HG02840 (cell line): Measurements from ENCODE around the gene ADGRG3.
A peak's percentile ranks its signal among the peaks of the same experiment; 100 is the strongest.

Experiments
- ATAC-seq: cut with Tn5 transposase; IDR thresholded peaks from one replicate; pipeline ENCODE4 v1.9.1; 2021; ENCODE audit warnings: mild to moderate bottlenecking, moderate library complexity, moderate number of reproducible peaks; ENCODE audit not compliant: unreplicated experiment, low FRiP score

ADGRG3 gene

DNA sequence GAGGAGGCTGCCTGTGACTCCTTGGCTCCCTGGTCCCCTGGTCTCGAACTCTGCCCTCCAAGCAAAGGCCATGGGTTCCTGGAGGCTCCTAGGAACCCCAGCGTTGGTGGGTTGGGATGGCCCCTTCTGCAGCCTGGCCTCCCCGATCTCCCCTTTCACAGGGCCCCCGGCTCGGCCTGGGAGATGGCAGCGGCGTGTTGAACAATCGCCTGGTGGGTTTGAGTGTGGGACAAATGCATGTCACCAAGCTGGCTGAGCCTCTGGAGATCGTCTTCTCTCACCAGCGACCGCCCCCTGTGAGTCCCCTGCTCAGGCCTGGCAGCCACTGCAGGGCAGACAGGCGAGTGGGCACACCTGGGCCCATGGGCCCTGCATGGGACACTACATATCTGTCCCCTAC, 10.9 kb downstream of the ADGRG3 start:
- ATAC-seq, result no peak

DNA sequence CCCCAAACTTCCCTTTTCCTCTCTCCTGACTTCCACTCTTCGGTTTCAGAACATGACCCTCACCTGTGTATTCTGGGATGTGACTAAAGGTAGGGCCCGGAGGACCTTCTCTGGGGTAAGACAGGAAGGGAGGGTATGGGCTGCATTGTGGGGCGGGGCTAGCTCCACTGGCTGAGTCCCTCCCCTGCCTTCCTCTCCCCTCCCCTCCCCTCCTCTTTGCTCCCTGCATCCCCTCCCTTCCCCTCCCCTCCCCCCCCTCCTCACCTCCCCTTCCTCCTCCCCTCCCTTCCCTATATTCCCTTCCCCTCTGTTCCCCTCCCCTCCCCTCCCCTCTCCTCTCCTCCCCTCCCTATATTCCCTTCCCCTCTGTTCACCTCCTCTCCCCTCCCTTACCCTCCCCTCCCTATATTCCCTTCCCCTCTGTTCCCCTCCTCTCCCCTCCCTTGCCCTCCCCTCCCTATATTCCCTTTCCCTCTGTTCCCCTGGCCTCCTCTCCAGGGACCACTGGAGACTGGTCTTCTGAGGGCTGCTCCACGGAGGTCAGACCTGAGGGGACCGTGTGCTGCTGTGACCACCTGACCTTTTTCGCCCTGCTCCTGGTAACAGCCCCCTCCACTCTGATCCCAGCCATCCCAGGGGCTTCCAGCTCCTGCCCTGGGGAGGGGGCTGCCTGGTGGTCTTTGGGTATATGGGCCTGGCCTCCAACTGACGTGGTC, 11.8 kb downstream of the ADGRG3 start:
- no peak for ATAC-seq

DNA sequence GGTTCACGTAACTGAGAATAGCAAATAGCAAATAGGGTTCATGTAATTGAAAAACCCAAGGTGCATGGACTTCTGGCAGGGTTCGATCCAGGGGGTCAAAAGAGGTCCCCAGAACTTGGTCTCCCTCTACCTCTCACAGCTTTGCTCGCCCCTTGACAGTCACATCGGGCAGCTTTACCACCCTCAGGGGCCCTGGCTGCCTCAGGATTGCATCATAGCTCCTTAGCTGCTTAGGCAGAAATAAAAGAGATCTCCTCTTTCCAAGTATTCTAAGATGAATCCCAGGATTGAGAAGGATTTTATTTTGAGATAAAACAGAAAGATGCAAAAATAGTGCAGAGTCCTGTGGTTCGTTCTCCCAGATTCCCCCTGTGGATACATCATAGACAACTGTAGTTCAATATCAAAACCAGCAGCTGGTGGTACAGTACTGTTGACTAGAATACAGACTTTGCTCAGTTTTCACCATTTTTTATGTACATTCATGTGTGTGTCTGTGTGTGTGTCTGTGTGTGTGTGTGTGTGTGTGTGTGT, 12.8 kb downstream of the ADGRG3 start:
- no peak for ATAC-seq

DNA sequence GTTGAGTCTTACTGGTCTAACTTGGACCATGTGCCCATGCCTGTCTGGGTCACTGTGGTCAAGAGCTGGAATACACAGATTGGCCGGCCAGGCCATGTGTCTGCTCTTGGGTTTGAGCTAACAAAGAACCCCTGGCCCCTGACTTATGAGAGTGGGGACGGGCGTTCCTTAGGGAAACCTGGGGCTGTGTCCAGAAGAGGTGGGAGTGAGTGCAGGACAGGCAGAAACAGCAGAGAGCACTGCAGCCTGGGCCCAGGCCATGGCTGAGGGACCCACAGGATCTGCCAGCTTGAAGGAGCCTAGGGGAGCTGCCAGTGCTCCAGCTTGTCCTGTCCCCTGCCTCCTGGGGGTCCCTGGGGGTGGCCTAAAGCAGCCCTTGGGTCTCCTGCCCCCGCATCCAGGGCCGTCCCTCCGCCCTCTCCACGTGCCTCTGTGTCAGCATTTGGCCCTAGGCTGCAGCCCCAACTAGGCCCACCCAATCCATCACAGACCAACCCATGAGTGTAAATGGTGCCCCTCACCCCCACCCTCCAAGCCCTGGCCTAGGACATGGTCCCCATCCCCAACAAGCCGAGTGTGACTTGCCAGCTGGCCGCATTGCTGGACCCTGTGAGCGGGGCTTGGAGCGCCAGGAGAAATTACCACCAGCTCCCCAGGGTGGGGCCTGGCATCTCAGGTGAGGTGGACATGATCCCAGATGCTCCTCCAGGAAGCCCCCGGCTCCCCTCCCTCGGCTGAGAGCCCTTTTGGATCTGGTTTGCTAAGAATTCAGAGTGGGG, 14.0 kb downstream of the ADGRG3 start:
- no peak for ATAC-seq

DNA sequence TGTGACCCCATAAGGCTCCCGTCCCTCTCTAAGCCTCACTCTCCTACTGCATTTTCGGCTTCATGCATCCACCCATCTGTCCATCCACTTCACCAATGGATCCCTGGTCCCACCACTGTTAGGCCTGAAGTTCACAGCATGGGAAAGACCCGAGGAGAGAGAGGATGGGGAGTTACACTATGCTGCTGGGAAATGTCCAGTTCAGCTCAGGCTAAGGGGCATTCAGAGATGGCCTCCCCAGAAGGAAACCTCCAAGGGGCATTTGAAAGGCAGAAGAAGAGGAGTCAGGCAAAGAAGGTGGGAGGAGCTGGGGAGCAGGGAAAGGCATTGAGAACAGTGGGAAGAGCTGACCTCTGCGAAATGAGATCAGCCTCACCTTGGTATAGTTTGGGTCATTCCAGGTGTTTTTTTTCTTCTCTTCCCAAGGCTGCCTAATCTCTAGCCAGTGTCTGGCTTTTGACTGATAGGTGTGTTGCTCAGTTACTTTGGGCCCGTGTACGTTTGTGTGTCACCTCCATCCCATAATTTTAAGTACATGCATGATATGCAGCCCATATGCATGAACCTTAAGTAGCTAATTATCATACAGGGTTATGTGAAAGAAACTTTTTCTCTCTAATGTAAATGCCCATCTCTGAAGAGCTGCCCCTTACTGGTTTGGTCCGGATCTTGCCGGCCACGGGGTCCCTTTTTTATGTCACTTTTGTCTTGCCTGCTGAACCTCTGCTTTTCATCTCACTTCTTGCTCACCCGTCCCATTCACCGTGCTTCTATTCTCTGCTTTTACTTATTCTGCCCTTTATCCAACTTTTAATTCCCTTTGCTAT, 14.9 kb downstream of the ADGRG3 start:
- no peak for ATAC-seq

DNA sequence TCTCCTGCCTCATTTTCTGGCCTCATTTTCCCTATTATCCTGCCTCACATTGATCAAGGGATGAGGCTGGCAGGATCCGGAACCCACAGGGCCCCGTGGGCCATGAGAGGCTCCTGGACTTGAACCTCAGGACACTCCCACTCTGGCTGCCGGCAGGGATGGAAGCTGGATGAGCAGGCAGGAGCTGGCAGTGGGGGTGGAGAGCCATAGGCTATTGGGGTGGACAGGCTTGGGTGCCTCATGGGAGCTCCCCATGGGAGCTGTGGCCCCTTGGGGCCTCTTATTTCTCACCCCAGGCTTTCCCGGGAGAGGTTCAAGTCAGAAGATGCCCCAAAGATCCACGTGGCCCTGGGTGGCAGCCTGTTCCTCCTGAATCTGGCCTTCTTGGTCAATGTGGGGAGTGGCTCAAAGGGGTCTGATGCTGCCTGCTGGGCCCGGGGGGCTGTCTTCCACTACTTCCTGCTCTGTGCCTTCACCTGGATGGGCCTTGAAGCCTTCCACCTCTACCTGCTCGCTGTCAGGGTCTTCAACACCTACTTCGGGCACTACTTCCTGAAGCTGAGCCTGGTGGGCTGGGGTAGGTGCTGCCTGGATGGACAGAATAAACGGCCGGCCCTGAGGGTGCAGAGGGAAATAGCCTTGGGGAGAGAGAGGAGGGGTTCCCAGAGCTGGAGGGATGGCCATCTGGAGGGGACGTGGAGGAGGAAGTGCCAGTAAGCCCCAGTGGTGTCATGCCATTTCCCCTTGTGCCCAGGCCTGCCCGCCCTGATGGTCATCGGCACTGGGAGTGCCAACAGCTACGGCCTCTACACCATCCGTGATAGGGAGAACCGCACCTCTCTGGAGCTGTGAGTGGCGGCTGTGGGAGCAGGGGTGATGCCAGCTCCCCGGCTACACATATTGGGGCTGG, 15.8 kb downstream of the ADGRG3 start:
- no peak for ATAC-seq

DNA sequence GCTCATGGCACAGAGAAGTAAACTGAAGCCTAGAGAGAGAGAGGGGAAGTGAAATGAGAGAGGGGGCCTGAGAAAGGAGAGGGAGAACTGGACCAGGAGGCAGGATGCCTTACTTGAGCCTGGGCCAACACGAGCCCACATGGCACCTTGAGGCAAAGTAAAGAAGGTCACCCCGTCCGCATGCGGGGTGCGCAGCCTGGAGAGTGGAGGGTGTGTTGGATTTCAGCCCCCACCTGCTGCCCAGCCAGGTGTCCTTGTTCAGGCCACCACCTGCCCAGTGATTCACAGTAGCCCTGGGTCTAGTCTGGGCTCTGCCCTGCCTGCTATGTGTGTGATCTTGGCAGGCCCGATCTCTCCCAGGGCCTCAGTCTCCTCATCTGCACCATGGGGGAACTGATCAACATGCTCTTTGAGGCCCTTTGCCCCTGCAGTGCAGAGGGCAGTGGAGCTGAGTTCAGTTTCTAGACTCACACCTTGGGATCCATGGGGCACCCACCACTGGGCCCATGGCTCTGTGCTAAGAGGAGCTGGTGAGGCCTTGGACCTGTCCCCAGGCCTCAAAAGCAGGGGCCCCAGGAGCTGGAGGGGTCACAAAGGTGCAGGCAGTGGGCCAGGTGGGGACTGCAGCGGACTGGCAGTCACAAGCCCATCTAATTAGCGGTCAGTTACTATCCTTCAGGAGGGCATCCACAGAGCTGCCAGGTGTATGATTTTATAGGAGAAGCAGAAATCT, 16.7 kb downstream of the ADGRG3 start:
- ATAC-seq, result no peak

DNA sequence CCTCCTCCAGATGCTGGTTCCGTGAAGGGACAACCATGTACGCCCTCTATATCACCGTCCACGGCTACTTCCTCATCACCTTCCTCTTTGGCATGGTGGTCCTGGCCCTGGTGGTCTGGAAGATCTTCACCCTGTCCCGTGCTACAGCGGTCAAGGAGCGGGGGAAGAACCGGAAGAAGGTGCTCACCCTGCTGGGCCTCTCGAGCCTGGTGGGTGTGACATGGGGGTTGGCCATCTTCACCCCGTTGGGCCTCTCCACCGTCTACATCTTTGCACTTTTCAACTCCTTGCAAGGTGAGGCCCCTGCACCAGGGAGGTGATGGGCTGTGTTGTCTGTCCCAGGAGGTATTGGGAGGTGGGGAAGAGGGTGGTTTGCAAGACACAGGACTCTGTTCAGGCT, 17.5 kb downstream of the ADGRG3 start:
- no peak for ATAC-seq

DNA sequence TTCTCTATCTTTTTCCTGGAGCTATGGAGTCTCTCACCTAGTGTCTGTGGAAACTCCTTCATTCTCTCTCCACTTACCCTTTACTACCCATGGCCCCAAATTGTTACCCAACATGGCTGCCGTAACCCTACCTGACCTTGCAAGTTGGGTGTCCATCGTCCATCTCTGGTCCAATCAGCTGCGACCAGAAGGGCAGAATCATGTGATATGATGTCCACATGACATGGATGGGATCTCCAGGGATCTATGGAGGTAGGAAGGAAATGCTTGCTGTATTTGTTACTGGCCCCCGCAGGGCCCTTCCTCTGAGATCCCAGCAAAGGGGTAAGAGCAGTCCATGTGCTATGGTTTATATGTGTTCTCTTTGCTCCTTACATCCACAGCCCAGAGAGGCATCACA, 18.5 kb downstream of the ADGRG3 start:
- ATAC-seq, result no peak

DNA sequence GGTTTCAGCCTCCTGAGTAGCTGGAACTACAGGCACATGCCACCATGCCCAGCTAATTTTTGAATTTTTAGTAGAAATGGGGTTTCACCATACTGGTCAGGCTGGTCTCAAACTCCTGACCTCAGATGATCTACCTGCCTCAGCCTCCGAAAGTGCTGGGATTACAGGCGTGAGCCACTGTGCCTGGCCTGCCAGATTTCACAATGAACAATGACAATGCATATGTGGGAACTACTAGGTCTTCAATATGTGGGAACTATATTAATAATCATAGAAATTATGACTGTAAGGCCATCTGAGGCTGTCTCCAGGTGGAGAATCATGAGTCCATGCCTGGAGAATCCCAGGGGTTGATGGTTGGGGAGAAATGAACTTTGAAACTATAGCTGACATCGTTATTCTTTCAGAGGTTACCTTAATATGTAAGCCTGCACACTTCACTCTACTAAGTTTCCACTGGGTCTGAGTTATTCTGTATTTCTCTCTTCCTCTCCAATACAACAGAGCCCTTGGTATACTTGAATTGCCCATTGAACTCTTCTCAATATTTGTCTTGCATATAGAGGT, 19.3 kb downstream of the ADGRG3 start:
- ATAC-seq, result no peak

DNA sequence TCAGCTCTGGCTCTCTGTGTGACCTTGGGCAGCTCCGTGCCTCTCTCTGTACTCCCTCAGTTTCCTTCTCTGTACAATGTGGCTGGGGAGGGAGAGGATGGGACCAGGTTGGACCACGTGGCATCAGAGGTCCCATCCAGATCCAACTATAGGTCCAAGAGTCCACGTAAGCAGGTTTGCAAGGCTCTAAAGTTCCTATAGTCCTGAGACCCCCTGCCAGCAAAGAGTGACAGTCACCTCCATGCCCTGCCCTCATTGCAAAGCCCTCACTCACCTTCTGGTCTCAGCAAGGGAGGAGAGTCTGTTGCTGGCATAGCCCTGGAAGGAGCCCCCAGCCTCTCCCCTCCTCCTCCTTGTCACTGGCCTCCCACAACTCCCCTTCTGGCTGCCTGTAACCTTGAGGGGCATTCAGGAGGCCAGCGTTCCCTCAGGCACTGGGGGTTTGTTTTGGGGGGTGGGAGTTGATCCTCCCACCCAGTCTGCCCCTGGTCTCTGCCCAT, 20.4 kb downstream of the ADGRG3 start:
- no peak for ATAC-seq

DNA sequence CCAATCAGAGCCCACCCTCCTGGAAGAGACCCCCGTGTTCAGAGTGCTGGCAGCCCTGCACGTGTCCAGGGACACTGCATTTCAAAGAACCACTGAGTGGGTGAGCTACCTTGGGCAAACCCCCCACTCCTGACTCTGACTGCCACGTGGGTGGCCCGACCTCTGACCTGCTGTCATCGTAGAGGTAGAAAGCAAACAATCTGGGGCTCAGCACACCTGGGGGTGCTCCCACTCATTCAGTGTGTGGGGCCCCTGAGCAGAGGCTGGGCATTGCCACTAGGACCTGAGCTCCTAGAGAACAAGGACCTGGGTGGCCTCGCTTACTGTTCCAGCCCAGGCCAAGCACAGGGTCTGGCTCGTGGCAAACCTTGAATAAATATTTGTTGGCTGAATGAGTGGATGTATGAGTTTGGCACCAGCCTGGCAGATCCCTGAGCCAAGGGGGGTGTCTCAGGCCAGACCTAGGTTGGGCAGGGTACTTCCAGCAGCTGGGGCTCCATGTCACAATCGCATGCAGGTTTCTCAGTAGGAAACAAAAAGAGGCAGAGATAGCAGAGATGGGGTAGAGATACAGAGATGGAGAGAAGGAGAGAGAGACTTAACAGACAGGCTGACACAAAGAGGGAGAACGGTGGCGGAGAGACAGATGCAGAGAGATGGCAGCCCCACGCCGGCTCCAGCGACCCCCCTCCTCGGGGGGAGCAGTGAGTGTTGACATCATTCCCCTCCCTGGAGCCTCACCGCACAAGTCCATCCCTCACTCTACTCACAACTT, 21.1 kb downstream of the ADGRG3 start:
- ATAC-seq, result no peak

DNA sequence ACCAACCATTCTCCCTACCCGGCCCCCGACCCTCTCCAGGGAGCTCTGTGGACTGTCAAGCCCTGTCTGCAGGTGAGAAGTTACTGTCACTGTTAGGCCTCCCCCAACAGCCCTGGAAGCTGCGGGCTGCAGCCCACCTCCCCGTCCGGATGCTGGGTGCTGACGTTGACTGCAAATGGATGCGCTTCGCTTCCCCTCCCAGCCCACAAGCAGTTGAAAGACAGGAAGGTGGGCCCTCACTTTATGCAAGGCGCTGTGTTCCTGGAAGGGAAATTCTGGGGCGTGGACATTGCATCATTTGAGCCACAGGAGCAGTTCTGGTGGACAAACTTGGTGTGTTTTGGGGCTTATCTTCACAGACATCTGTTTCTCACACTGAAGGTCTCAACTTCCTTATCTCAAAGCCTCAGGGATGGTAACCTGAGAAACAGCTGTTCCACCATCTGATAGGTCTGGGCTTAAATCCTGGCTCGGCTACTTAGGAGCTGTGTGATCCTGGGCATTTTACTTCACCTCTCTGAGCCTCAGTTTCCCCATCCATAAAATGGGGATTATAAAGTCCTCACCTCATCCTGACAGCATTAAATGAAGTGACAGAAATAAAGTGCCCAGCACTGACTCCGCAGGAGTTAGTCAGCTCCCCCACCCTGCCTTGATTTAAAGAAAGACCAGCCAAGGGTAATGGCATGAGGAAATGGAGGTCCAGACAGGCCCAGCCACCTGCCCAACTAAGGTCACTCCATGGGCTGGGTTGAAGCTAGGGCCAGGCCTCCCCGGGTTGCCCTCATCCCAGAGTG, 21.9 kb downstream of the ADGRG3 start:
- peak; percentile 55 for ATAC-seq

DNA sequence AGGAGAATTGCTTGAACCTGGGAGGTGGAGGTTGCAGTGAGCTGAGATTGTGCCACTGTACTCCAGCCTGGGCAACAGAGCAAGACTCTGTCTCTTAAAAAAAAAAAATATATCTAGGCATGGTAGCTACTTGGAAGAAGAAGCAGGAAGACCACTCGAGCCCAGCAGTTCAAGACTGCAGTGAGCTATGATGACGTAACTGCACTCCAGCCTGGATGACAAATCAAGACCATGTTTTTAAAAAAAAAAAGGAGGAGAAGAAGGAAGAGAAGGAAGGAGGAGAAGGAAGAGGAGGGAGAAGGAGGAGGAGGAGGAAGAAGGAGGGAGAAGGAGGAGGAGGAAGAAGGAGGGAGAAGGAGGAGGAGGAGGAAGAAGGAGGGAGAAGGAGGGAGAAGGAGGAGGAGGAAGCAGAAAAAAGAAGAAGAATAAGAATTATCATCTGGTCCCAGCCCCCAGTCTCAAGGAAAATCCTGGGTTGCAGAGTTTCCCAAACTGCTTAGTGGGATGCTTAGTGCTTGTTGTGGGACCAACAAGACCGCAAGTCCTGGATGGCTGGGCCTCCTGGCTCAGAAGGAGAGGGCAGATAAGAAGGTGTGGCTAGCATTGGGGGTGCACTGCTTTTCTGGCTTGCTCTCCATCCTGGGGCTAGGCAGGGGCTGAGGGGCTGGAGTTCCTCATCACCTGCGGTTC, 22.8 kb downstream of the ADGRG3 start:
- ATAC-seq, result no peak

DNA sequence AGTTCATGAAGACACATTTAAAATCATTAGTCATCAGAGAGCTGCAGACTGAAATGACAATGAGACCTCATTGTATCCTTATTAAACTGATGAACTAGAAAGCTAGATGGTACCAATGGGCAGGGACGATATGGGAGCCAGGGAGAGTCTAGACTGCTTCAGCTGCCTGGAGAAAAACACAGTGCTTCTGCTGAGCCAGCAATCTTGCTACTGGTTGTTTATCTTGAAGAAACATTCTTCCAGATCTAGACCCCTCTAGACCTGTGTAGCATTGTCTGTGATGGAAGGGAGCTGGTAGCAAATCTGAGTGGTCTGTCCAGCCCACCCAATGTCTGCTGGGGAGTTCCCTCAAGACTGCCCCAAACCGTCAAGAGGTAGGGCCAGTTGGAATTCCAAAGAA, 24.5 kb downstream of the ADGRG3 start:
- no peak for ATAC-seq

DNA sequence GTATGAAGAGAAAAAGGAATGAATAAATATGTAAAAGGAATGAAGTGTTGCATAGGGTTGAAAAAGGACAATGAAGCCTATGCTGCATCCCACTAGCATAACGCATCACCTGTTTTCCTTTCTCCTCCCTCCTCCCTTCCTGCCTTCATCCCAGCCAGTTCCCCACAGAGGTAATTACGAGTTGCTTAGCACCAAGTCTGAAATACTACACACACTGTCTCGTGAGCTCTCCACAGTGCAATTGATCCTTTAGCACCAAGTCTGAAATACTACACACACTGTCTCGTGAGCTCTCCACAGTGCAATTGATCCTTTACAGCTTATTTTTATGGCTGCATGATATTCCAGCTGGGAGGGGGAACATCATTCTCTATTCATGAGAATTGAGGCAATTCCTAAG, 25.4 kb downstream of the ADGRG3 start:
- no peak for ATAC-seq
